Activated CD4-positive, alpha-beta T cell treated with anti-CD3 and anti-CD28 coated beads, Interleukin-2, amount 50 U/mL, for 48 hours (primary cell): ENCODE measurements around the gene ACSS1.

Experiments used
- DNase-seq, 2 experiments: peaks; one replicate each; pipeline ENCODE4 v3.0.0-alpha.2; 2020

Gene ACSS1

DNA sequence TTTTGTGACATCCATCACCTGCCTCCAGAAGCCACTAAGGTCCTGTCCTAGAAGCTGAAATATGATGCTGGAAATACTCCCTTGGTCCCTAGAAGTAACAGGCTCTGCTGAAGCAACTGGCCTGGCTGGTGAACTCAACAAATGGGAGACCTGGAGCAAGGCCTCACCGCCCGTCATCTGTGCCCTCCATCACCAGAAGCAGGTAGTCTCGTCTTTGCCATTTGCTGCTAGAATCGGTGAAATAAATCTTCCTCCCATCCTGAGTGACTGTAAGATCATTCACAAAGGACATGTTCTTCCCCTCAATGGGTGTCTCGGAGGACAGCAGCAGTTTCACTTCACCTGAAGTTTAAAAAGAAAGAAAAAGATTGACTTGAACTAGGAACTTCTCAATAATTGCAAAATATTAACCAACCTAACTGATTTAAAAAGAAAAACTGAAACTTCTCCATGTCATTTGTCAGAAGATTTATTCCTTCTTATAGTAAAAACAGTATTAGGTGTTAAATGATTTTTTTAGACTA lies 87.8 kb downstream of the ACSS1 start:
- no peak for DNase-seq

DNA sequence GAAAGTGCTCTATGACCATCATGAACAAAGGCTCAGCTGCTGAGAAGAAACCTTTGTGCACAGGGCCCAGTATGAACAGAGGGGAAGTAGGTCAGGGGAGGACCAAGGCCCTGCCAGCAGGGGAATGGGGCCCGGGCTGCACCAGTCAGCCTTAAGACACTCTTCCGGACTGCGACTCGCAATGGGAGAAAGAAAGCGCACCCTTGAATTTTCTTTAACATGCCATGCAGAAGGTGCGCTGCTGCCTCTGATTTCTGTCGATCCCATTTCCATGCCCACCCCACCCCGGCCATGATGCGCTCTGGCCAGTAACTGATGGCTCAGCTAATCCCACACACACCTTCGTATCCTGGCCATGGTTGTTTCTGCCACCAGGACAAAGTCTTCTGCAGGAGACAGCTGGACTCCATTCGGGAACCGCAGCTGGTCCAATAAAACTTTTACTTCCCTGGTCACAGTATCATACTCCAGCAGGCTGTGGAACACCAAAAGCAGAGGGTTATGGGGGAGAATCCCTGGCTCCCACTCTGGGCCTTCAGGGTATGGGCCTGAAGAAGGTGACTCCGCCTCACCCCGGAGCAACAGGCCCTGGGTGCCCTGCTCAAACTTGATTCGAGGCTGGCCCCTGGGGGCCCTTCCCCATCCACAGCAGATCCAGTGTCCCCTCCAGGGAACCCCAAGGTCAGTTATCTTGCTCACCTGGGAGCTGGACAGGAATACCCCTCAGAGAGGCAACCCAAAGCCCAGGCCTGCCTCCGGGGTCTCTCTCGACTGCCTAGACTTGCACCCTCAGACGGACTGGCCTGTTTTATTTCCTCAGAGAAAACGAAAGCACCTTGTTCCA lies 88.5 kb downstream of the ACSS1 start:
- DNase-seq: no peak

DNA sequence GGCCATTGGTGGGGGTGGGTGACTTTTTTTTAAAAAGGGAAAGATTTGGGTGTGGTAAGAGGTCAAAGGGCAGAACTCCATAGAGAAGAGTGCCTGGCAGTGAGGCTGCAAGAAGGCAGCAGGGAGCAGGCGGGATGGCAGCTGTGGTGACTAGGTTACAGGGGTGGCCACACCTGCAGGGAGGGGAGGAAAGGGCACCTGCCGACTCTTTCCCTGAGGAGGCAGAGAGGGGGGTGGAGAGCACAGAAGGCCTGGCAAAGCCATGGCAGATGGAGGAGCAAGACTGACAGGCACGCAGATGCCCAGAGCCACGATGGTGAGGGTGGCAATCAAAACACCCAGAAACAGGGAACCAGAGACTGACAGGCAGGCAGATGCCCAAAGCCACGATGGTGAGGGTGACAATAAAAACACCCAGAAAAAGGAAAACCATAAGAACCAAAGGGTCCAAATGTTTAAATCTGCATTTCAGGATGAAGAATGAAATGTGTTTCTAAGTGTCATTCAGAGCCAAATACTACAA lies 89.6 kb downstream of the ACSS1 start:
- DNase-seq: no peak

DNA sequence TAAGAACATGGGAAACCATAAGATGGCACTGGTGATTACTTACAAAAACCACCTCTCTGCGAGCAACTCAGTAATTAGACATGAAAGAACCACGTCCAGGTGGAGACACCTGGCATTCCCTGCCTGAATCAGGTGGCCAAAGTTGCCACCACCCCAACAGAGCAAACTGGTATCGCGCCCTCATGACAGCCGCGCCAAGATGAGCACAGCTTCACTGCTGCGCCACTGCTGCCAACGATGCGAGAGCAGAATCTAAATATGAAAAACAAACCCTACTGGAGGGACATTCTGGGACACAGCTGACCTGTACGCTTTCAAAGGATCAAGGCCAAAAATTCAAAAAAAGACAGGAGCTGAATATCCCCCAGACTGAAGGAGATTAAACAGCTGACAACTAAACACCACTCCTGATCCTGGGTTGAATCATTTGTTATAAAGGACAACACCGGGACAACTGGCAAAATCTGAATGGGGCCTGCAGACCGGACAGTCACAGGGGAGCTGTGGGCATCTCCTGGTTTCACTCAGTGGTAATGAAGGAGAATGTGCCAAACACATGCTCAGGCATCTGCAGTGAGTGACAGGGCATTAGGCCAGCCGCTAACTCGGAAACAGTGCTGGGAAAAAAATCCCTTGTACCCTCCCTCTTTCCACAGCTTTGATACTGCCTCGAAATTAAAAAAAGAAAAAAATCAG lies 91.5 kb downstream of the ACSS1 start:
- DNase-seq: no peak

DNA sequence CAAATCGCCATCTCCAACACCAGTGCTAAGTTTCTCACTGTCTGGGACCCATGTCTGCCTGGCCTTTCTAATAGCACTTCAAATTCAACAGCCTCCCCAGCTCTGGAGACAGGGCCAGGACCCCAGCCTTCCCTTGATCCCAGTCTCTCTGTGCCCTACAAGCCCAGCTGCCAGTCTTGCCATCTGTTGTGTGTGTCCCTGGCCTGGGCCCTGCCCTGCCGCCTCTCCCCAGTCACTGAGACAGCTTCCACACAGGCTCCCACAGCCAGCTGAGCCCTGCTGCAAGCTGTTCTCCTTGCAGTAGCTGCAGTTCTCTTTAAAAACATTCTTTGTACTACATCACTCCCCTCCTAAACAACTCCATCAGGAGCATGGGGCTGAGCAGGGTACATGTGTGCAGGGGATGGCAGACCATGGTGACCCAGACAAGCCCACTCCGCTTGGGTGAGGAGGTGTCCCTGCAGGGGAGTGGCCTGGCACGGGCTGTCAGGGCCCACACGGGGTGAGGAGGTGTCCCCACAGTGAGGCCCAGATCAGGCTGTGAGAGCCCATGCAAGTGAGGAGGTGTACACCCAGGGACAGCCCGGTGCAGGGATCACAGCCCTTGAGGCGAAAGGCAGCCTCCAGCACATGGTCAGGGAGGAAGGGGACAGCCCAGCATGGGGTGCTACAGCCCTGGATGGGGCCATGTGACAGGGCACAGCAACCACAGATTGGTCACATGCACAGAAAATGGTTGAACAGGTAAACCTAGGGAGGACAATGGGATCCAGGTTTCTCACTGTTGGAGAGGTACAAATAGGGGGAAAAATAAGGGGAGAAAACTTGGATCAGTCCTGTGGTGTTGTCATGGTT lies 92.6 kb downstream of the ACSS1 start:
- DNase-seq: no peak

DNA sequence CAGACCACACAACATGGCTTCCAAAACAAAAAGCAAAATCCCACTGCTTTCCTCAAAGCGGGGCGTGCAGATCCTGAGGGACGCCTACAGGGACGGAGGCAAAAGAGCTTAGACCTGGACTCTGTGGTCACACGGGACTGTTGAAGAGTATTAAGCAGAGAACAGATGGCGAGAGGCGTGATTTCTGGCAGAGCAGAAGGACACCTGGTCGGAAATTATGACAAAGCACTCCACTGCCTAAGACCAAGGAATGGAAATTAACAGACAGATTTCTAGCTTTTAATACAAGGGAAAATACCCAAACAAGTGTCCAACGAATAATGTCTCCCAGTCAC lies 93.5 kb downstream of the ACSS1 start:
- DNase-seq: no peak

DNA sequence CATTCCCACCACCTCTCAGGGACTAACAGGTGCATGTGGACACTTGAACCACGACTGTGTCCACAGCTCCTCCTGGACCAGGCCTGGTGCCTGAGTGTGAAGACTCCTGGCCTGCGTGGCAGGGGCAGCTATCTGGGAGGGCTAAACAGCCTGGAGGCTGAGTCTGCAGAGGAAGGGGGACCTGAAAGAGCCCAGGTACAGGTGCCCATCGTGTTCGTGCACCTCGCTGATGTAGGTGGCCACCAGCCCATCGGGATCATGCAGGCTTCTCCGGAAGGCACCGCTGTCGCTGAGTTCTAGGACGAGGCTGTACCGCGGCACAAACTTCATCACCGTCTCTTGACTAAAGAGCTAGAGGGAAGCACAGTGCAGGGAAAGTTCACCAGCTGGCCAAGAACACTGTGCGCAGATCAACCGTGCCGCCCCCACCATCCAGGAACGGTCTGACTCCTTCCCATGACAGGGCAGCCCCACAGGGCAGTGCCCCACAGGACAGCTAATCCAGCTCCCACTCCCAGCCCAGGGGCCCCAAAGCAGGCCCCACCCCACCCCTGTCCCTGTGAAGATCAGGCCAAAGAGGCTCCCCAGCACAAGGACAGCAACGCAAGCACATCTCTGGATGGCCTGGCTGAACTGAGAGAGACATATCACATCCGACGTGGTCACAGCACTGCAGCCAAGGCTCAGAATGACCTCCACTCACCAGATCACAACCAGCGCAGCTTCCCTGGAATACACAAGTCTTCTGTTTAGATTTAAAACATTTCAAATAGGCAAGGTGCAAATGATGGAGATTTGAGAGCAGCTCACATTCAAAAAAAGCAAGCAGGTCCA lies 94.0 kb downstream of the ACSS1 start:
- DNase-seq: no peak

DNA sequence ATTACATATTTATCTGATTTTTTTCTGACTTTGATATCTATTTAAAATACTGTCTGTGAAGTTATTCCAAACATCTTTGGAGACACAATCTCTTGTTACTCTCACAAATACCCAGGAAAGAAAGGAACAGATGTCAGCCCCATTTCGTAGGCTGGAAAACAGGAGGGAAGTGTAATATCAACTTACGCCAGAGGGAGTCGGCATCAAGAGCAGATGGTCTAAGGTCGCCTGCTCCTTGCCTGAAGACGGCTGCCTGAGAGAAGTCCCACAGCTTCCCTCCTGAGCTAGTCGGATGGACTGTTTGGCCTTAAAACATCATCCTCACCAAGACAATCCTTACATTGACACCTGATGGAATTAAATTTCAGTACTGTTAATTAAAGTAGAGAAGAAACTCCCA lies 95.4 kb downstream of the ACSS1 start:
- DNase-seq: no peak

DNA sequence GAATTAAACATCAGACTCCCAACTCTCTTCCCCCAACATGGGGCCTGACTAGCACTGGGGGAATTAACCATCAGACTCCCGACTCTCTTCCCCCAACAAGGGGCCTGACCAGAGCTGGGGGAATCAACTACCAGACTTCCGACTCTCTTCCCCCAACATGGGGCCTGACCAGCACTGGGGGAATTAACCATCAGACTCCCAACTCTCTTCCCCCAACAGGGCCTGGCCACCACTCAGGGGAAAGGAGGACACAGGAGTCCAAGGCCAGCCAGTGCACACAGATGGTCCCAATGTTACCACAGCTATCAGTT lies 95.8 kb downstream of the ACSS1 start:
- DNase-seq: no peak

DNA sequence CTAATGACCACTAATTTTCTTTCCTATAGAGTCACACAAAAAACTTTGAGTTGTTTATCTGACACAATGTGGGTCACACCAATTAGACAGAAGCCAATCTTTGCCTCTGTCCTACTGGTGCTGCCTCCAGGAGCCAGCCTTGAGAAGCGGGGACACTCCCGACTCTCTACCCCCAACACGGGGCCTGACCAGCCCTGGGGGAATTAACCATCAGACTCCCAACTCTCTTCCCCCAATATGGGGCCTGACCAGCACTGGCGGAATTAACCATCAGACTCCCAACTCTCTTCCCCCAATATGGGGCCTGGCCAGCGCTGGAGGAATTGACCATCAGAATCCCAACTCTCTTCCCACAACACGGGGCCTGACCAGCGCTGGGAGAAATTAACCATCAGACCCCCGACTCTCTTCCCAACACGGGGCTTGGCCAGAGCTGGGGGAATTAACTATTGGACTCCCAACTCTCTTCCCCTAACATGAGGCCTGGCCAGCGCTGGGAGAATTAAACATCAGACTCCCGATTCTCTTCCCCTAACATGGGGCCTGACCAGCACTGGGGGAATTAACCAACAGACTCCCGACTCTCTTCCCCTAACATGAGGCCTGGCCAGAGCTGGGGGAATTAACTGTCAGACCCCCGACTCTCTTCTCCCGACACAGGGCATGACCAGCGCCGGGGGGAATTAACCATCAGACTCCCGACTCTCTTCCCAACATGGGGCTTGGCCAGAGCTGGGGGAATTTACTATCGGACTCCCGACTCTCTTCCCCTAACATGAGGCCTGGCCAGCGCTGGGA lies 96.4 kb downstream of the ACSS1 start:
- no peak for DNase-seq

DNA sequence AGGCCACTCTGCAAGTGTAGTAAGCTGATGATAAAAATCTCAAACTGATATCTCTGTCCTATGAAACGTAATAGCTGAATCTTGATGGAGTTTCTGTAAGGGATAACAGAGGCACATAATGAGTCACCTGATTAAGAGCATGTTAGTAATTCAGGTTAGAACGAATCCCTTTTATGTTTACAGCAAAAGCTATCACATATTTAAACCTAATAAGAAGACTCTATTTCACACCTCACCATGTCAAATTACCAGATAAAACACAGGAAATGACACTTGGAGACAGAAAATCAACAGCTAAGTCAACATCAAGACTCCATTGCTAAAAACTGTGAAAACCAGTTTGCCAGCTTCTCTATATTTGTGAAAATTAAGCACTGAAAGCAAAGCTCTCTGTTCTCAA lies 97.1 kb downstream of the ACSS1 start:
- DNase-seq: no peak

DNA sequence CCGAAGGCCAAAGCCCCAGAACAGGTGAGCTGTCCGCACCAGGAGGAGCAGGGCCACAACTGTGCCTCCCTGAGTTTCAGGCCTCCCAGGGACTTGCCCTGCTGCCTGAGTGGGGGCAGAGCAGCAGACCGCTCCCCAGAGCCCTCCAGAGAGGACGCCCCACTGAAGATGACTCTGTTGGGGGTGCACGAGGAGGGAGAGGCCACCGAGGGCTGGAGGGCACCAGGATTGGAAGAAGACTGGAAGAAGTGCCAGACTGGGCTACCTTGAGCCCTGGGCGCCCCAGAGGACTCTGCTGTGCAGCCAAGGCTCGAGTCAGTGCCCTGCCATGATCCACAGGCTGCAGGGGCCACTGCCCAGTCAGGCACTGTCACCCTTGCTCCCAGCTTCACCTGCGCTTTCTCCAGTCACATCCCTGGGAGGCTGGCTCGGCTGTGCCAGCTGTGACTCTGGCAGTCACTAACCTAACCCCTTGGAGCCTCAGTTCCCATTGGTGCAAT lies 97.6 kb downstream of the ACSS1 start:
- no peak for DNase-seq

DNA sequence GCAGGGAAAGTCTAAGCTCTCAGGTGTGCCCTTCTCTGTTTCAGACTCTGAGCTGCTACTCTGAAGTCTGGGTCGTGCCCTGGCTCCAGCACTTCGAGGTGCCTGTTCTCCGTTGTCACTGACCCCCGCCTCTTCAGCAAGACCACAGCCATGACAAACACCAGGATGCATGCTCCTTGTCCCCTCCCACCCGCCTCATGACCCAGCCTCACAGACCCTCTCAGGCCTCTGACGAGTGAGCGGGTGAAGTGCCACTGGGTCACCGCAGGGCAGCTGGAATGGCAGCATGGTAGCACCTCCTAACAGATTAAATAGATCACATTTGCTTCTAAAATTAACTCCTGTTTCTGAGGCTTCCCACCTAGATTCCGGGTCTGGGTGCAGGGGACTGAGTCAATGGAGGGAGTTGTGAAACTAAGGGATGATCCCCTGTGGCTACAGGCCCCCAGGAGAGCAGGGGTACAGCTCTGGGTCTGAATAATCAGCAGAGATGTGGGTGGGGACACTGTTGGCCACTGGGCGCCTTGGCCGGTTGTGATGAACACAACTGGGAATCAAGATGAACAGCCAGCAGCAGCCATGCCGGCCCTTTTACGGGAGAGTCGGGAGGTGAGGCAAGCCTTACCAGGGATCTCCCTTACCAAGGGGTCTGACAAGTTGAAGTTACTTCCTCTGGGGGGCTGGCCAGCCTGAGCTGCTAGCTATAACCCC lies 98.2 kb downstream of the ACSS1 start:
- no peak for DNase-seq

DNA sequence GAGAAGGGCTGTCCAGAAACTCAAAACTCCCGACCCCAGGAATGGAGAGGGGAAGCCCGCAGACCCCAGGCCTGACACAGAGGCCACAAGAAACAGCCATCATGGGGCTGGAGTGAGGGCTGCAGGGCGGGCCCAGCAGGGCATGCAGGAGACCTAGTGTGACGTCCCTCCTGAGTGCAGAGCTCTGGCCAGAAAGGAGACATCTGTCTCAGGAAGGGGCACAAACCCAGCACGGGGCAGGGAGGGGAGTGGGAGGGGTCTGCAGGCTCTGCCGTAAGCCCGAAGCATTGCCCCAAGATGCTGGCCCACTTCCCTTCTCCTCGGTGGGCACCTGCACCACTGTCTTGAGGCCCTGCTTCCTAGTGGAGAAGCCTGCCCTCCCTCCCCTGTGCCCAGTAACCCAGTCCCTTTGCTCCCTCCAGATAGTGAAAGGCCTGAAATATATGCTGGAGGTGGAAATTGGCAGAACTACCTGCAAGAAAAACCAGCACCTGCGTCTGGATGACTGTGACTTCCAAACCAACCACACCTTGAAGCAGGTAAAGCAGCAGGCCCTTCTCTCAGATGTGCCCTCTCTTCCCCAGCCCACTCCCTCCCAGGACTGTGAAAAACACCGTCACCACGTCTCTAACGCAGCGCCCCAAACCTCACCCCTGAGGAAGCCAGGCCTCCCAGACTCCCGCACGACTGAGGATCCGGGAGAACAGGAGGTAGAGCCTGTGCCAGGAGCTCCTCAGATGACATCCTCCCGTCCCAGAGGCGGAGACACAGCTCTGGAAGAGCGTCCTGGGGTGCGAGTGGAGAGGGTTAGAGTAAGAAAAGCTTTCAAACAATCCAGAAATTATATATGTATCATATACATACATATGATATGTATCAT lies 99.2 kb downstream of the ACSS1 start:
- DNase-seq: no peak

DNA sequence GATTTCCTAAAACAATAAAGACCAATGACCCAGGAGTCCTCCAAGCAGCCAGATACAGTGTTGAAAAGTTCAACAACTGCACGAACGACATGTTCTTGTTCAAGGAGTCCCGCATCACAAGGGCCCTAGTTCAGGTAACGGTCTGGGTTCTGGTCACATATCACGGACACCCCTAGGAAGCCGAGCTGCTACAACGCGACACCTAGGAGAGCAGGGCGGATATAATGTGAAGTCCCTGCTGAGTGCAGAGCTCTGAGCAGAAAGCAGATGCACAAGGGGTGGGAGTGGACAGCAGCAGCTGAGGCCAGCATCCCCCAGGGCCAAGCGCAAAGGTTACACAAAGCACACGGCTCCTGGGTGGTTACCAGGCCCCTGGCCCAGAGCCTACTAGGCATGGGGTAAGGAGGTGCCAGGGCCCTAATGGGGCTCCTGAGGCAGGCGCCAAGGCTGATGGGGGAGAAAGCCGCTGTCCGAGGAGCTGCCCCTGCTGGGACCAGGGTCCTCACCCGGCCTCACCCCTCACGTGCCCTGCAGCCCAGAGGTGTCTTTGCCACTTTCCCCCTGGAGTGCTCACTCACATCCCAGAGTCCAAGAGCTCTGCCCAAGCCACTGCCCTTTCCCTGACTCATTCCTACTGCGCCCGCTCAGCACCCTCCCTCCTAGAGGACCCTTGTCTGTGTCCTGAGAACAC lies 100.5 kb downstream of the ACSS1 start:
- DNase-seq: no peak
